ENCODE results near the gene PGD. TPM values are rescaled to one million over a fixed set of nuclear protein-coding genes. Genes with fewer than 3 reads are reported as not detected.

Gene PGD
- polyA plus RNA-seq, 1 donor (not counting 4 experiments of a cell fraction or from before 2014, with no cell fraction given): 104 TPM

DNA sequence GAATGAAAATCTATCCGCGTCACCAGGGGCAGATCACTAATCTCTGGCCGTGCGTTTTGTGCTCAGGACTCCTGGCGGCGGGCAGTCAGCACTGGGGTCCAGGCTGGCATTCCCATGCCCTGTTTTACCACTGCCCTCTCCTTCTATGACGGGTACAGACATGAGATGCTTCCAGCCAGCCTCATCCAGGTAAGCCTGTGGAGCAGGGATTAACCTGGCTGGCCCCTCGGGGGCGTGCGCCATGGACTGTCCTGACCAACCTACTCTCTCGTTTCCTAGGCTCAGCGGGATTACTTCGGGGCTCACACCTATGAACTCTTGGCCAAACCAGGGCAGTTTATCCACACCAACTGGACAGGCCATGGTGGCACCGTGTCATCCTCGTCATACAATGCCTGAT, 20.5 kb downstream of the PGD start:
- no peaks in the 10 kb centered on the region for H3K27me3 ChIP-seq (ENCODE audit: control insufficient read depth, extremely low read depth, insufficient read depth, low read length)
- no peaks in the 10 kb centered on the region for H3K79me2 ChIP-seq (ENCODE audit: control insufficient read depth, insufficient read depth, low read length)
- peaks cover 23 to 30% of the 10 kb centered on the region in 2 experiments for H3K36me3 ChIP-seq (ENCODE audit: control insufficient read depth in 2 of 2, extremely low read depth in 1 of 2, insufficient read depth in 2 of 2, low read length in 2 of 2)
- dilution Hi-C loops (cut with MboI; ENCODE audit: extremely low pct_ligation_motif_present, low sequenced_read_pairs): no loop called here
- no peak for FAIRE-seq
- H3K4me1 ChIP-seq (ENCODE audit: control insufficient read depth, extremely low read depth, insufficient read depth, low read length): peaks cover 6% of the 10 kb centered on the region
- H2AFZ ChIP-seq (ENCODE audit: control insufficient read depth, low read length): no peak overlapping the region
- no peak overlapping the region for H3K27ac ChIP-seq (ENCODE audit: control insufficient read depth, insufficient read depth, low read length)
- no peak overlapping the region for H3K4me3 ChIP-seq (ENCODE audit: control insufficient read depth in 2 of 3, extremely low read depth in 1 of 3, insufficient read depth in 2 of 3, low read depth in 1 of 3, low read length in 3 of 3)
- no peaks in the 10 kb centered on the region for H3K9me3 ChIP-seq (ENCODE audit: control insufficient read depth, low read depth, low read length)
- DNase-seq (ENCODE audit: low read depth, low spot score): no peak
- no peaks in the 10 kb centered on the region for H4K20me1 ChIP-seq (ENCODE audit: control insufficient read depth, extremely low read depth, insufficient read depth, low read length)
- H3K4me2 ChIP-seq (ENCODE audit: control insufficient read depth, extremely low read depth, insufficient read depth, low read depth, low read length): no peak overlapping the region
- TF ChIP-seq CTCF (optimal IDR thresholded peaks at IDR 0.05 in 1 of 3, IDR thresholded peaks at IDR 0.05 in 1 of 3, conservative IDR thresholded peaks at IDR 0.05 in 1 of 3; ENCODE audit: extremely low read depth in 1 of 3, insufficient read depth in 2 of 3, low read length in 3 of 3) (no peak), EZH2 (IDR thresholded peaks at IDR 0.05; ENCODE audit: low read length) (no peak)
- H3K9me1 ChIP-seq (ENCODE audit: control insufficient read depth, extremely low read depth, insufficient read depth, low read length): no peaks in the 10 kb centered on the region
- H3K9ac ChIP-seq (ENCODE audit: control insufficient read depth, extremely low read depth, insufficient read depth, low read length): no peak overlapping the region

DNA sequence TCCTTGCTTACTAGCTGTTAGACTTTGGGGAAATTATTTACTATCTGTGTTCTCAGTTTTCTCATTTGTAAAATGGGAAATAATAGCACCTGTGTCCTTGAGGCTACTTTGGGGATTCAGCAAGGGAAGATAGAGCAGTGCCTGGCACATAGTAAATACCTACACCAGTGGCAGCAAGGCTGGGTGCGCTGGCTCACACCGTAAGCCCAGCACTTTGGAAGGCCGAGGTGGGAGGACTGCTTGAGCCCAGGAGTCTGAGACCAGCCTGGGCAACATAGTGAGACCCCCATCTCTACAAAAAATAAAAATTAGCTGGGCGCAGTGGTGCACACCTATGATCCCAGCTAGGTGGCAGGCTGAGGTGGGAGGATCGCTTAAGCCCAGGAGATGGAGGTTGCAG, 22.8 kb downstream of the PGD start:
- Histone ChIP-seq H4K20me1 (ENCODE audit: control insufficient read depth, extremely low read depth, insufficient read depth, low read length) (no peaks in the 10 kb centered on the region), H3K4me1 (ENCODE audit: control insufficient read depth, extremely low read depth, insufficient read depth, low read length) (no peaks in the 10 kb centered on the region), H3K9me3 (ENCODE audit: control insufficient read depth, low read depth, low read length) (no peaks in the 10 kb centered on the region), H3K79me2 (ENCODE audit: control insufficient read depth, insufficient read depth, low read length) (no peaks in the 10 kb centered on the region), H3K4me2 (ENCODE audit: control insufficient read depth, extremely low read depth, insufficient read depth, low read depth, low read length) (no peak overlapping the region), H3K4me3 (ENCODE audit: control insufficient read depth in 2 of 3, extremely low read depth in 1 of 3, insufficient read depth in 2 of 3, low read depth in 1 of 3, low read length in 3 of 3) (no peak overlapping the region), H3K27ac (ENCODE audit: control insufficient read depth, insufficient read depth, low read length) (no peak overlapping the region), H3K27me3 (ENCODE audit: control insufficient read depth, extremely low read depth, insufficient read depth, low read length) (no peaks in the 10 kb centered on the region), H2AFZ (ENCODE audit: control insufficient read depth, low read length) (no peak overlapping the region), H3K36me3 (ENCODE audit: control insufficient read depth in 2 of 2, extremely low read depth in 1 of 2, insufficient read depth in 2 of 2, low read length in 2 of 2) (peaks cover 20 to 23% of the 10 kb centered on the region in 2 experiments), H3K9ac (ENCODE audit: control insufficient read depth, extremely low read depth, insufficient read depth, low read length) (no peak overlapping the region), H3K9me1 (ENCODE audit: control insufficient read depth, extremely low read depth, insufficient read depth, low read length) (no peaks in the 10 kb centered on the region)
- TF ChIP-seq EZH2 (IDR thresholded peaks at IDR 0.05; ENCODE audit: low read length) (no peak), CTCF (optimal IDR thresholded peaks at IDR 0.05 in 1 of 3, IDR thresholded peaks at IDR 0.05 in 1 of 3, conservative IDR thresholded peaks at IDR 0.05 in 1 of 3; ENCODE audit: extremely low read depth in 1 of 3, insufficient read depth in 2 of 3, low read length in 3 of 3) (no peak)
- FAIRE-seq: no peak
- dilution Hi-C loops (cut with MboI; ENCODE audit: extremely low pct_ligation_motif_present, low sequenced_read_pairs): no loop called here
- no peak for DNase-seq (ENCODE audit: low read depth, low spot score)
